CD4-positive, alpha-beta T cell treated with Interleukin-15 for 4 hours (primary cell): Measurements from ENCODE around the gene LSAMP.
"Not testable (repeated sequence)": the region's sequence is repeated elsewhere in the genome, so short reads cannot be mapped to it uniquely, and the experiment has no call there.

Experiments used
- DNase-seq: peaks from one replicate; pipeline ENCODE4 v3.0.0-alpha.2; 2020; ENCODE audit warnings: low spot score

Gene LSAMP

GRCh38 chr3:116102037-116102436 is 343.2 kb downstream of the LSAMP start:
- DNase-seq: no peak

DNA sequence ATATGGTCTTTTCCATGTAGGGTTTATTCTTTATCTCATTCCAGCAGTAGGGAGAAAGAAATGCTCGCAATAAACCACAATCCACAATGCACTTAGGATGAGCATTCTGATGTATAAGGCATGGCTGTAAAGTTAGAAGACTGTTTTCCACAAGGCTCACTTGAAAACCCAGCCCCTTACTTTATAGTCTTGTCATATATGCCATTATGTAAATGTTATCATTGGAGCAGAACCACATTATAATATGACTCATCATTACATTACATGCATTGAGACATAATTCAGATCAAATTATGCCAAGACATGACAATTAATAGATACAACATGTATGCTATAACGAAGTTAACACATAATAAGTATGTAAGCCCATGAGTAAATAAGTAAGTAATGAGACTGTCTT is 348.1 kb downstream of the LSAMP start:
- no peak for DNase-seq

DNA sequence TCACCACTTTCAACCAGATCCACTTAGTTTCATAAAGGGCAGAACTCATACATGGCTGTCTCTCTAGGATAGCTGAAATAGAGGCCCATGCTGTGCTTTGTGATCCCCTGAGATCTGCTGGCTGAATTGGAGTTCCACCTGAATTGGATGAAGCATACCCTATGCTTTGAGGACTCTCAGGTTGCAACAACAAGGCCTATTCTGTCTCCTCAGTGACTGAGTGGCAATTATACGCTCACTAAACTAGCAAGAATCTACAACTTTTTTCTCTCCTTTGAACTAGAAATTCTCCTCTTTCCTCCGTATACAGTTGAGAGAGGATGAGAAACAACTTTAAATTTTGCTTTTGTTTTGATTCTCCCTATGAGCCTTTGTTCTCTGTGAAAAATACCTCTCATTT is 348.7 kb downstream of the LSAMP start:
- DNase-seq: no peak

- no peak for DNase-seq
Observed at GRCh38 chr3:116093374-116093773, 351.9 kb downstream of the LSAMP start.

DNA sequence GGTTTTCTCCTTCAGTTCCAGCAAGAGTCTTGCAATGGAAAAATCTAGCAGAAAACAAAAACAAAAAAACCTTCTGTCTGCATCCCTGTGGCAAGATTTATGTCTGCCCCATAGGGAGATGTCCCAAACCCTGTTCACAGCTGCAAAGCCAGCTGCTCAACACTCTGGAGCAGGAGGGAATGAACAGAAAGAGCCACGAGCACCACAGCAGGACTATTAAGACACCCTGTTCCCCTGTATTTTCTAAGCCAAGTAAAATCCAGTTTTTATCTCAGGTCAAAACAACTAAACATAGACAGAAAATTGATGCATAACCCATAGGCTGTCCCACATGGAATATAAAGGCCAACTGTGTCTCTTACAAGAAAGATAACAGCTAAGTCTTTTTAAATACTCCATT is 357.9 kb downstream of the LSAMP start:
- no peak for DNase-seq

GRCh38 chr3:116084999-116085791 is 360.1 kb downstream of the LSAMP start:
- DNase-seq: no peak

- DNase-seq: no peak
Observed at GRCh38 chr3:116083683-116084082, 361.6 kb downstream of the LSAMP start.

DNA sequence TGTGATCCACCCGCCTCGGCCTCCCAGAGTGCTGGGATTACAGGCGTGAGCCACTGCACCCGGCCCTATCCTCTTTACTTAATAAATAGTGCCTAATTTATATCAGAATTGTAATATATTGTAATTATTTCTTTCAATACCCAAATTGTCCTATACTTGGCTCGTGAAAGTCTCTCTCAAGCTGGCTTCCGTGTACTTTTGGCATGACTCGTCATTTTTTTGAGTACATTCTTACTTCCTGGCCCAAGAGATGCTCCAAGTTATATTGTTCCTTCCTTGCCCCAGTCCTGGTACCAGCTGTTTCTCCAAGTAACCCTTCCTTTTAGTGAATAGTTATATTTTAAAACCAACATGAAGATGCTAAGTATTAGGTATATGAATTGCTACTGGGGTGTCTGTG is 366.7 kb downstream of the LSAMP start:
- no peak for DNase-seq

GRCh38 chr3:116077557-116077956 is 367.7 kb downstream of the LSAMP start:
- DNase-seq: no peak

- no peak for DNase-seq
Observed at GRCh38 chr3:116077059-116077458, 368.2 kb downstream of the LSAMP start.

DNA sequence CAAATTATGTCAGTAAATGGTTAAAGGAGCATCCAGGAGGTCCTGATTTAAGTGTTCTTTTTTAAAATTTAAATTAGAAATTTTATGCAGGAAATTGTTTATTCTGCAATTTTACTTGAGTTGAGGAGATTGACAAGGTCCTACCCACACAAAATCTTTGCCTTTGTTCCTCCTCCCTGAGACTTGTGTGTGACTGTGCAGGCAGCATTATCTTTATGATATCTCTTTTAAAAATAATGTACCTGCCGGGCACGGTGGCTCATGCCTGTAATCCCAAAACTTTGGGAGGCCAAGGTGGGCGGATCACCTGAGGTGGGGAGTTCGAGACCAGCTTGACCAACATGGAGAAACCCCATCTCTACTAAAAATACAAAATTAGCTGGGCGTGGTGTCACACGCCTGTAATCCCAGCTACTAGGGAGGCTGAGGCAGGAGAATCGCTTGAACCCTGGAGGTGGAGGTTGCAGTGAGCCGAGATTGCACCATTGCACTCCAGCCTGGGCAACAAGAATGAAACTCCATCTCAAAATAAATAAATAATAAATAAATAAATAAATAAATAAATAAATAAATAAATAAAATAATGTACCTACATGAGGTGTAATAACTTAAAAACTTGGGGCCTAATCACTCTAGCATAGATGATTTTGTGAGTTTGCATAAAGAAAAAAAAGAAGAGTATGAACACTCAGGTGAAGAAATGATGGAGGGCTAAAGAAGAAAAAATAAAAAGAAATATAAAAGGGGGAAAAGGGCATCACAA is 374.6 kb downstream of the LSAMP start:
- DNase-seq: not testable (repeated sequence)

DNA sequence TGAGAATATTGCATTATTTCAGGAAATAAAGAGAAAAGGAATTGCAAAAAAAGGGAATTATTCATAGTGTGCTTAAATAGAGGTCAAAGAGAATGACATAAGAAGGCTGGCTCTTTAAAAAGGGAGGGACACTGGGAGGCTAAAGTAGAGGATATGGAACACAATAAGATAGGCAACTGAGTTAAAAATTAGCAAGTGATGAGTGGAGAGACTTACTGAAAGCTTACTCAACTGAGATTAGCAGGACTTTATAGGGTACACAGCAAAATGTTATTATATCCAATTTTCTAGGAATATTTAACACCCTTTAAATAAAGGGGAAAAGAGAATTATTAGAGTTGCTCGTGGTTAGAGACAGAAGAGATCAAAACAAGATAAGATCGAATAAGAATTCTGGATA is 375.2 kb downstream of the LSAMP start:
- no peak for DNase-seq

DNA sequence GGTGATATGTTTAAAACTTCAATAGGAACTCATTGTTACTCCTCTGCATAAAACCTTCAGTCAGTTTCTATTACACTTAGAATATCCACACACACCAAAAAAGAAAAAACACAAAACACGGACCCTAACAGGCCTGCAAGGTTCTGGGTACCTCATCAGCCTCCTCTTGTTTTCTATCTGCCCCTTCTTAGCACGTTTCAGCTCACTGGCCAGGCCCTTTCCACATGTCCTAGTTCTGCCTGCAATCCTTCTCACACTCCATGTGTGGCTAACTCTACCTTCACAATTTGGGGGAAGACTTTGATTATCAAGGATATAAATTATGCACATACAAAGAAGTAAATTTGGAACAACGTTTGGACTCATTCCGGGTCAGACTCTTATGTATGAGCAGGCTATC is 376.3 kb downstream of the LSAMP start:
- DNase-seq: no peak

DNA sequence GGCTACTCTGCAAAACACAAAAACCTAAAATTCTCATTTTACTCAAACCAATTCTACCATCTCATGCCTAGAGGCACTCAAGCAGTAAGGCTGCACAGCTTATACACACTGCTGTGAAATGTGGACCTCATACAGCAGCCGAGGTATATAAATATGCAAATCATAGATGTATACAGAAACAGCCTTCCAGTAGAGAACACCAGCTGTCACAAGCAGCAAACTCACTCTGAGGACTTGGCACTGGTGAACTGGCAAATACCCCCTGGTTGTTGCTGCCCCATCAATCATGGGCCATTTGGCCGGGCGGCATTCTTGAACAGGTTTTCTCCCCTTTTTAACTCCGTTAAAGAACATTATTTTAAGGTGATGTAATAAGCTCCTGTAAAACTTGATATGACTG is 378.0 kb downstream of the LSAMP start:
- no peak for DNase-seq

DNA sequence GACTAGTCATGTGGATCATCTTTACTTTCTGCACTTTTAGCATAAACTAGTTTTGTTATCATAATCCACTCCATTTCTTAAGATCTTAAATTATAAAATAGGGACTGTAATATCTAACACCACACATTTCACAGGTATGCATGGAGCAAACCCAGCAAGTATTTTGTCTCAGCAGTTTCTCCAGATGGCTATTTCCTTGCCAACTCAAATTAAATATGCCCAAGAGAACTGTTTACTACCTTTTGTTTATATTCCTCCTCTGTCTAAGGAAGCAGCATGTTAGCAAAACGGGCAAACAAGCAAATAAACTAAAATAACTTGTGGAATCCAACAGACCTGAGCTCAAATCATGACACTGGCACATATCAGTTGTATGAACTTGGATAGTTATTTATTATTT is 379.8 kb downstream of the LSAMP start:
- no peak for DNase-seq

- DNase-seq: no peak
Observed at GRCh38 chr3:116064646-116065045, 380.6 kb downstream of the LSAMP start.

- DNase-seq: no peak
Observed at GRCh38 chr3:116059421-116060096, 385.7 kb downstream of the LSAMP start.

DNA sequence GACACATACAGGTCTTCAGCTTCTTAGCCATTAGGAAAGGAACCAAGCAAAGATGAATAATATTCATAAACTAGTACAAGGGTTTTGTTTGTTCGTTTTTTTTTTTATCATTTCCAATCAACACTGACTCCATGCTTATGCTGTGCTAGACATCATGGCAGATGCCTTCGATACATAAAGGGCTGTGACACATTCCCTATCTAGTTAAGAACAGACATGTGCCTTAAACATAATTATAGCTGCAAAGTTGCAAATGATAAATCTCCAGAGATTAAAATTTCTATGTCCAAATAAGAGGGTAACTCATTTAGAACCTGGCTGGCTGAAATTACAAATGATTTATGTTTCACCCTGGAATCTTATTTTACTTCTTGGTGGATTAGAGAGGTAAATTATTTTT is 386.4 kb downstream of the LSAMP start:
- DNase-seq: no peak

GRCh38 chr3:116057400-116058006 is 387.8 kb downstream of the LSAMP start:
- DNase-seq: no peak

DNA sequence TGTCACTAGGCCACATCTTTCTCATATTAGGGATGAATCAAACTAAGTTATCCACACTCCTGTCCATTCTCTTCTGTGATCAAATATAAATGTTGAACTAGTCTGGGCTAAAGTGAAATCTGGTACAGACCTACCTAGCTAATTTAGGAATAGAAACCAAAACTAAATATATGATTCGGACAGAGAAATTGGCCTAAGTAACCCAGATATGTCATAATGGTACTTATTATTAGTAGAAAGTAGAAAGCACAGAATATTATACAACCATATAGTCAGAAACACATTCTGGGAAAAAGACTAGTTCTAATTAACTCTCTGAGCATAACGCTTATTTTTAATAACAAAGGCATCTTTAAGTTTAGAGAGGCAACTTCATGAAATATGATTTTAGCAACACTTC is 389.0 kb downstream of the LSAMP start:
- DNase-seq: no peak

GRCh38 chr3:116053017-116053416 is 392.3 kb downstream of the LSAMP start:
- DNase-seq: no peak

DNA sequence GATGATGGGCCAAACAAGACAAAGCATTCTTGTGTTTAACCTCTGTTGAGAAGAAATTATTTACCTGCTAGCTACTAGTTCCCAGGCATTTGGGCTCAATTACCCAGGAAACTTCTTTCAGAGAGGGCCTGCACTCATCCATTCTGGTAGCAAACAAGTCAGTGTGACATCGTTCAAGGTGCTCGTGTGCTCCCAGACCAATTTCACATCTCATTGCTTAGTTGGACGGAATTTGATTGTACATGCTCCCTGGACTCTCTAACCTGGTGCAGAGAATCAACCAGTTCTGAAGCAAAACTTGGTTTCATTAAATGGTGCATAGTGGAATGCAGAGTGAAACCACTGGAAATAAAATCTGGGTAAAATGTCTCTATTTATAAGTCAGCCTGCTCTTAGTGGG is 392.7 kb downstream of the LSAMP start:
- DNase-seq: no peak

DNA sequence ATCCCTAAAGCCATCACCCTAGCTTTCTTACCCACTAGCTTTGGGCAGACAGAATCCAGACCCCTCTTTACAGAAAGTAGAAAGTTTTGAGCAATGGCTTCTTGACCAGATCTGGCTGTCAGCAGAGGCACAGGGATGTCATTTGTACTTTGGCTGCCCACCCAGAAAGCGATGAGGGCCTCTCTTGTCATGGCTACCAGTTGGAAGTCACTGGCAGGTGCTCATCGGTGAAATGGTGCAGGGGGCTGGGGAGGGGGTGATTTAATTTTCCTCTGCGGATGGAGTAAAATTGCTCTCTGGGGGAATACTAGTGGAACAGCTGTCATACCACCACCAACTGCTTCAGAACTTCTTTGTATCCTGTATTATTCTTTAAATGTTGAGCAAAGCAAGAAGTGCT is 393.7 kb downstream of the LSAMP start:
- no peak for DNase-seq
